ENCODE measurements around the gene SIRT2.

SIRT2 gene

DNA sequence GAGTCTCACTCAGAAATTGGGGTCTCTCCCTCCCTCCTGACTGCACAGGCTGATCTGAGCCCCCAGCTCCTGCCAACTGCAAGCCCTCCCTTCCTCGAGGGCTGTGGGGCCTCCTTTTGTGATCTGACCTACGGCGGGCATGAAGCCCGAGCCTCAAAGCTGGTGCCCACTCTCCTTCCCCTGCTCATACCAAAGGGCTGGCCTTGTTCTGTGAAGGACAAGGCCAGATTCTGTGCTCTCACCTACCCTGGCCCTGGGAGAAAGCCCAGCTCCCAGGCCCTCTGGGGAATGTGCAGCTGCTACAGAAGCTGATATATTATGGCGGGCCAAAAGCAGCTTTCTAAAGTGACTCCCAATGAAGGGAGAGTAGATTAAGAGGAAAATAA is 58.8 kb downstream of the SIRT2 start:
- no peak for TF ChIP-seq EZH2phosphoT487 (conservative IDR thresholded peaks at IDR 0.05; ENCODE audit: low read length)
- TF ChIP-seq, protein P1, sequence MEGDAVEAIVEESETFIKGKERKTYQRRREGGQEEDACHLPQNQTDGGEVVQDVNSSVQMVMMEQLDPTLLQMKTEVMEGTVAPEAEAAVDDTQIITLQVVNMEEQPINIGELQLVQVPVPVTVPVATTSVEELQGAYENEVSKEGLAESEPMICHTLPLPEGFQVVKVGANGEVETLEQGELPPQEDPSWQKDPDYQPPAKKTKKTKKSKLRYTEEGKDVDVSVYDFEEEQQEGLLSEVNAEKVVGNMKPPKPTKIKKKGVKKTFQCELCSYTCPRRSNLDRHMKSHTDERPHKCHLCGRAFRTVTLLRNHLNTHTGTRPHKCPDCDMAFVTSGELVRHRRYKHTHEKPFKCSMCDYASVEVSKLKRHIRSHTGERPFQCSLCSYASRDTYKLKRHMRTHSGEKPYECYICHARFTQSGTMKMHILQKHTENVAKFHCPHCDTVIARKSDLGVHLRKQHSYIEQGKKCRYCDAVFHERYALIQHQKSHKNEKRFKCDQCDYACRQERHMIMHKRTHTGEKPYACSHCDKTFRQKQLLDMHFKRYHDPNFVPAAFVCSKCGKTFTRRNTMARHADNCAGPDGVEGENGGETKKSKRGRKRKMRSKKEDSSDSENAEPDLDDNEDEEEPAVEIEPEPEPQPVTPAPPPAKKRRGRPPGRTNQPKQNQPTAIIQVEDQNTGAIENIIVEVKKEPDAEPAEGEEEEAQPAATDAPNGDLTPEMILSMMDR (IDR thresholded peaks at IDR 0.05; ENCODE audit: insufficient read depth, low read length, poor library complexity, severe bottlenecking) = no peak
- H3K4me3 ChIP-seq (ENCODE audit: insufficient read depth, low read length, poor library complexity, severe bottlenecking) = no peak overlapping the region
- peaks cover 50% of the 10 kb centered on the region for H4K20me1 ChIP-seq (ENCODE audit: low read depth, low read length)
- no peaks in the 10 kb centered on the region for H3K27me3 ChIP-seq (ENCODE audit: low read length)
- H3K9ac ChIP-seq (ENCODE audit: low read length) = no peak overlapping the region
- H3F3A ChIP-seq (ENCODE audit: insufficient read depth) = peaks cover 56% of the 10 kb centered on the region
- H3K4me2 ChIP-seq (ENCODE audit: low read depth, low read length, poor library complexity, severe bottlenecking) = no peak overlapping the region
- no peak overlapping the region for H2AFZ ChIP-seq (ENCODE audit: low read depth, low read length, severe bottlenecking)
- no peak overlapping the region for H3K27ac ChIP-seq (ENCODE audit: low read depth, low read length)
- no peaks in the 10 kb centered on the region for H3K9me3 ChIP-seq (ENCODE audit: insufficient read depth, low read length)
- no peaks in the 10 kb centered on the region for H3K9me2 ChIP-seq (replicated peaks; ENCODE audit: insufficient read depth, low read length)
- peaks cover 63% of the 10 kb centered on the region for H3K36me3 ChIP-seq (ENCODE audit: low read length)
- peaks cover 47% of the 10 kb centered on the region for H3K79me2 ChIP-seq (ENCODE audit: insufficient read depth, low read length)

DNA sequence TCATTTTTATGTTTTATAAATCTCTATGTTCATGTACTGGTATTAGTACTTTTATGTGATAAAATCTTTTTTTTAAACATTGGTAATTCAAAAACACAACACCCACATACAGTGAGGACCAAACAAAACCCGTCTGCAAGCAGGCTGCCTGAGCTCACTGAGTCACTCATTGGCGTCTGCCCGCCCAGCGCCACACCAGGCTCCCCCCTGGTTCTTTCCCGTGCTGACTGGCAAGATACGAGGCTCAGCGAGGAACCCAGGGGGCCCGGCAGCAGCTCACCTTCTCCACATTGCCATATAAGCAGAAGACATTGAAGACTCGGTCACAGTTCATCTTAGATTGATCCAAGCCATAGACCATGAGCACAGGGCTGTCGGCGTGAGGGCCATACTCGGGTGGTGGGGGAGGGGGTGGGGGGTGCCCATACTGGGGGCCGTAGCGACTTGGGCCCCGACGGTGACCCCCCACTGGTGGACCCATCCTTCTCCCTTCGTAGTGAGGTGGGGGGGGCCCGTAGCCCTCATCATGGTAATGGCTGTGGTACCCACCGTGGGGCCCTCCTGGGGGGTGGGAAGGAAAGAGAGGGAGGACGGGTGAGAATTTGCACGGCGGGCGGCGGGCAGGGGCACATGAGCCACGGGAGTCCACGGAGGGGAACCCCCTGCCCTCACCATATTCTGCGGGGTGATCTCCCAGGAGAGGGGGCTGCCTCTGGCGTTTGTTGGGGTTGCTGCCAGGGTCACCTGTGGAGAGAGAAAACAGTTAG is 59.4 kb downstream of the SIRT2 start:
- peaks cover 41% of the 10 kb centered on the region for H3K79me2 ChIP-seq (ENCODE audit: insufficient read depth, low read length)
- peaks cover 59% of the 10 kb centered on the region for H3F3A ChIP-seq (ENCODE audit: insufficient read depth)
- TF ChIP-seq, protein P1 (IDR thresholded peaks at IDR 0.05; ENCODE audit: insufficient read depth, low read length, poor library complexity, severe bottlenecking) = no peak
- TF ChIP-seq EZH2phosphoT487 (conservative IDR thresholded peaks at IDR 0.05; ENCODE audit: low read length) = no peak

DNA sequence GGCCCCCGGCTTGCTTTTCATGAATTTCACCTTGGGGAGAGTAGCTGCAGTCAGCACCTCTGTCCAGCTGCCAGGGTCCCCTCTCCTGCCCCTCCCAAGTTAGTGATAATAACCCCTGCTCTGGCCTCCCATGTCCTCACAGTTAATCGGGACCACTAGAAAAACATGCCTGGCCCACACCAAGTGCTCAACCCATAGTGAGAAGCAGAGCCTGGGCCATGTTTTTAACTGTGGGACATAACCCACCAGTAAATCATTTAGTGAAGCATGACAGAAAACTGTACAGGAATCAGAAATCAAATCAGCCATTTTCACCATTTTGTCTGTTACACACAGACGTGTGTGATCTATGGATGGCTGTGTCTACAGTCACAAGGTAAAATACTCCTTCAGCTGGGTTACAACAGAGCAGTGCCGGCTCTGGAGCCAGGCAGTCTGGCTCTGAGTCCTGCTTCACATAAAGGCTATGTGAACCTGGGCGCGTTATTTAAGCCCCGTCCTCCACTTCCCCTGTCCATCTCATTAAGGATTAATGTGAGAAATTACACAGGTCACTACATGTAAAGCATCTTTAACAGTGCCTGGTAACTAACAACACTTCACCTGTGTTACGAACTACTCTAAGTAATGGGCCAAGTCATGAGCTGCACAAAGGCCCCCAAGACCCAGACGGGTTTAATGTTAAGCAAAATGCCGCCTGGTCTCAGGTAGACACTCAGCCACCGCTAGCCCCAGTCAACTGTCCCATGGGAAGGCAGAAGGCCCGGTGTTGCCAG is 60.2 kb downstream of the SIRT2 start:
- H3K27me3 ChIP-seq (ENCODE audit: low read length) = no peaks in the 10 kb centered on the region
- H3K4me3 ChIP-seq (ENCODE audit: insufficient read depth, low read length, poor library complexity, severe bottlenecking) = no peak overlapping the region
- H3F3A ChIP-seq (ENCODE audit: insufficient read depth) = peaks cover 66% of the 10 kb centered on the region
- no peaks in the 10 kb centered on the region for H3K9me3 ChIP-seq (ENCODE audit: insufficient read depth, low read length)
- H3K27ac ChIP-seq (ENCODE audit: low read depth, low read length) = no peak overlapping the region
- H3K9ac ChIP-seq (ENCODE audit: low read length) = no peak overlapping the region
- TF ChIP-seq, protein P1 (IDR thresholded peaks at IDR 0.05; ENCODE audit: insufficient read depth, low read length, poor library complexity, severe bottlenecking) = no peak
- TF ChIP-seq EZH2phosphoT487 (conservative IDR thresholded peaks at IDR 0.05; ENCODE audit: low read length) = no peak
- H3K4me2 ChIP-seq (ENCODE audit: low read depth, low read length, poor library complexity, severe bottlenecking) = no peak overlapping the region
- H3K36me3 ChIP-seq (ENCODE audit: low read length) = peaks cover 49% of the 10 kb centered on the region
- H3K79me2 ChIP-seq (ENCODE audit: insufficient read depth, low read length) = peaks cover 33% of the 10 kb centered on the region
- H3K9me2 ChIP-seq (replicated peaks; ENCODE audit: insufficient read depth, low read length) = no peaks in the 10 kb centered on the region
- no peak overlapping the region for H2AFZ ChIP-seq (ENCODE audit: low read depth, low read length, severe bottlenecking)
- peaks cover 39% of the 10 kb centered on the region for H4K20me1 ChIP-seq (ENCODE audit: low read depth, low read length)

More for the DNA sequence above, 59.4 kb downstream of the SIRT2 start:
- Histone ChIP-seq H3K9ac (ENCODE audit: low read length) (no peak overlapping the region), H2AFZ (ENCODE audit: low read depth, low read length, severe bottlenecking) (no peak overlapping the region), H3K27ac (ENCODE audit: low read depth, low read length) (no peak overlapping the region), H3K9me3 (ENCODE audit: insufficient read depth, low read length) (no peaks in the 10 kb centered on the region), H3K4me2 (ENCODE audit: low read depth, low read length, poor library complexity, severe bottlenecking) (no peak overlapping the region), H4K20me1 (ENCODE audit: low read depth, low read length) (peaks cover 44% of the 10 kb centered on the region), H3K4me3 (ENCODE audit: insufficient read depth, low read length, poor library complexity, severe bottlenecking) (no peak overlapping the region), H3K36me3 (ENCODE audit: low read length) (peaks cover 58% of the 10 kb centered on the region), H3K9me2 (replicated peaks; ENCODE audit: insufficient read depth, low read length) (no peaks in the 10 kb centered on the region), H3K27me3 (ENCODE audit: low read length) (no peaks in the 10 kb centered on the region)
